BE2C (cell line): ENCODE results near the gene CARD19.

Experiments
- DNase-seq: peaks from one replicate; pipeline ENCODE4 v3.0.0-alpha.2; 2020
- H3K27me3 ChIP-seq: fragments of 250-450 bp; sonication (Bioruptor Pico); 2 replicates; pipeline ENCODE4 v1.5.1; 2020; ENCODE audit warnings: mild to moderate bottlenecking
- H3K36me3 ChIP-seq: fragments of 250-450 bp; sonication (Bioruptor Pico); 2 replicates; pipeline ENCODE4 v1.5.1; 2020; ENCODE audit warnings: mild to moderate bottlenecking
- H3K4me1 ChIP-seq: fragments of 250-450 bp; sonication (Bioruptor Pico); 2 replicates; pipeline ENCODE4 v1.5.1; 2020
- H3K4me3 ChIP-seq: 2 replicates; pipeline ENCODE4 v1.5.1; 2011; ENCODE audit warnings: low read depth, low read length
- H3K9me3 ChIP-seq: fragments of 250-450 bp; sonication (Bioruptor Pico); 2 replicates; pipeline ENCODE4 v1.5.1; 2020
- CTCF ChIP-seq: IDR thresholded peaks from 2 replicates; pipeline ENCODE4 v1.5.1; 2012; ENCODE audit warnings: mild to moderate bottlenecking, low read depth, low read length

The CARD19 gene

GRCh38 chr9:93079371-93079770, 16.6 kb upstream of the CARD19 start:
- Histone ChIP-seq H3K4me3 (no peak overlapping the region), H3K9me3 (no peaks in the 10 kb centered on the region), H3K4me1 (no peaks in the 10 kb centered on the region), H3K27me3 (no peaks in the 10 kb centered on the region), H3K36me3 (no peaks in the 10 kb centered on the region)
- TF ChIP-seq CTCF: no peak
- no peak for DNase-seq

- no peaks in the 10 kb centered on the region for H3K9me3 ChIP-seq
- no peak for TF ChIP-seq CTCF
- no peaks in the 10 kb centered on the region for H3K27me3 ChIP-seq
- no peaks in the 10 kb centered on the region for H3K4me1 ChIP-seq
- no peak for DNase-seq
- no peak overlapping the region for H3K4me3 ChIP-seq
- no peaks in the 10 kb centered on the region for H3K36me3 ChIP-seq
Observed at GRCh38 chr9:93080406-93080805, 15.6 kb upstream of the CARD19 start.

- Histone ChIP-seq H3K9me3 (no peaks in the 10 kb centered on the region), H3K36me3 (no peaks in the 10 kb centered on the region), H3K4me3 (no peak overlapping the region), H3K4me1 (no peaks in the 10 kb centered on the region), H3K27me3 (no peaks in the 10 kb centered on the region)
- no peak for TF ChIP-seq CTCF
- DNase-seq: no peak
Observed at GRCh38 chr9:93081081-93081529, 14.9 kb upstream of the CARD19 start.

GRCh38 chr9:93081931-93082330, 14.1 kb upstream of the CARD19 start:
- Histone ChIP-seq H3K4me3 (no peak overlapping the region), H3K4me1 (no peaks in the 10 kb centered on the region), H3K36me3 (no peaks in the 10 kb centered on the region), H3K27me3 (no peaks in the 10 kb centered on the region), H3K9me3 (no peaks in the 10 kb centered on the region)
- no peak for TF ChIP-seq CTCF
- DNase-seq: no peak

GRCh38 chr9:93082841-93083411, 13.1 kb upstream of the CARD19 start:
- TF ChIP-seq CTCF: no peak
- no peak for DNase-seq
- Histone ChIP-seq H3K9me3 (no peaks in the 10 kb centered on the region), H3K4me1 (no peaks in the 10 kb centered on the region), H3K27me3 (no peaks in the 10 kb centered on the region), H3K36me3 (no peaks in the 10 kb centered on the region), H3K4me3 (no peak overlapping the region)

GRCh38 chr9:93083592-93084470, 12.2 kb upstream of the CARD19 start:
- Histone ChIP-seq H3K4me3 (no peak overlapping the region), H3K9me3 (no peaks in the 10 kb centered on the region), H3K36me3 (no peaks in the 10 kb centered on the region), H3K27me3 (no peaks in the 10 kb centered on the region), H3K4me1 (no peaks in the 10 kb centered on the region)
- DNase-seq: no peak
- no peak for TF ChIP-seq CTCF
